HFFc6 (cell line): ENCODE data around the gene PIGN. TPM values are rescaled to one million over a fixed set of nuclear protein-coding genes. Genes with fewer than 3 reads are reported as not detected.

Experiments used
- DNase-seq: peaks from one replicate; pipeline ENCODE4 v3.0.0-alpha.2; 2018
- H3K27ac Mint-ChIP-seq: 2 replicates; pipeline ENCODE4 v1.8.0; 2020; ENCODE audit warnings: mild to moderate bottlenecking, mixed read lengths
- H3K27me3 Mint-ChIP-seq: 2 replicates; pipeline ENCODE4 v1.8.0; 2021; ENCODE audit warnings: mild to moderate bottlenecking, moderate library complexity, mixed read lengths; ENCODE audit not compliant: insufficient read depth
- H3K36me3 Mint-ChIP-seq: 2 replicates; pipeline ENCODE4 v1.8.0; 2021; ENCODE audit warnings: low read depth, mixed read lengths
- H3K4me1 Mint-ChIP-seq: 2 replicates; pipeline ENCODE4 v1.8.0; 2020; ENCODE audit warnings: low read depth, mixed read lengths
- H3K4me3 Mint-ChIP-seq: 2 replicates; pipeline ENCODE4 v1.8.0; 2020; ENCODE audit warnings: mild to moderate bottlenecking, moderate library complexity, mixed read lengths
- H3K9me3 Mint-ChIP-seq: 2 replicates; pipeline ENCODE4 v1.8.0; 2020; ENCODE audit warnings: mild to moderate bottlenecking, mixed read lengths
- total RNA-seq, 6 experiments: library from RNA; stranded (reverse); fragmentation: NEBNext Ultra II Directional; extraction: Animal tissue kit (Norgen Biotek cat#: 25700); gene quantifications; 2 replicates in 1 of 6; 3 replicates in 5 of 6; pipeline ENCODE4 v1.2.3, GENCODE V29; 2021
- TF ChIP-seq, protein P1 (sequence below): fragments of 200-600 bp; sonication (generic); IDR thresholded peaks from 2 replicates; pipeline ENCODE4 v1.5.0; 2021; ENCODE audit warnings: antibody characterized with exemption, mild to moderate bottlenecking

The PIGN gene
- total RNA-seq, 6 experiments from 2014 or later: 21.0 to 25.9 (median 24.7) TPM

GRCh38 chr18:62151068-62151771, 35.6 kb downstream of the PIGN start:
- Mint-ChIP-seq H3K4me1 (no peaks in the 10 kb centered on the region), H3K36me3 (no peaks in the 10 kb centered on the region), H3K27ac (no peak overlapping the region), H3K4me3 (no peak overlapping the region), H3K27me3 (no peaks in the 10 kb centered on the region), H3K9me3 (no peaks in the 10 kb centered on the region)
- TF ChIP-seq, protein P1, sequence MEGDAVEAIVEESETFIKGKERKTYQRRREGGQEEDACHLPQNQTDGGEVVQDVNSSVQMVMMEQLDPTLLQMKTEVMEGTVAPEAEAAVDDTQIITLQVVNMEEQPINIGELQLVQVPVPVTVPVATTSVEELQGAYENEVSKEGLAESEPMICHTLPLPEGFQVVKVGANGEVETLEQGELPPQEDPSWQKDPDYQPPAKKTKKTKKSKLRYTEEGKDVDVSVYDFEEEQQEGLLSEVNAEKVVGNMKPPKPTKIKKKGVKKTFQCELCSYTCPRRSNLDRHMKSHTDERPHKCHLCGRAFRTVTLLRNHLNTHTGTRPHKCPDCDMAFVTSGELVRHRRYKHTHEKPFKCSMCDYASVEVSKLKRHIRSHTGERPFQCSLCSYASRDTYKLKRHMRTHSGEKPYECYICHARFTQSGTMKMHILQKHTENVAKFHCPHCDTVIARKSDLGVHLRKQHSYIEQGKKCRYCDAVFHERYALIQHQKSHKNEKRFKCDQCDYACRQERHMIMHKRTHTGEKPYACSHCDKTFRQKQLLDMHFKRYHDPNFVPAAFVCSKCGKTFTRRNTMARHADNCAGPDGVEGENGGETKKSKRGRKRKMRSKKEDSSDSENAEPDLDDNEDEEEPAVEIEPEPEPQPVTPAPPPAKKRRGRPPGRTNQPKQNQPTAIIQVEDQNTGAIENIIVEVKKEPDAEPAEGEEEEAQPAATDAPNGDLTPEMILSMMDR: no peak
- DNase-seq: no peak

GRCh38 chr18:62144338-62144737, 42.5 kb downstream of the PIGN start:
- TF ChIP-seq, protein P1: no peak
- H3K27ac Mint-ChIP-seq: no peak overlapping the region
- H3K27me3 Mint-ChIP-seq: no peaks in the 10 kb centered on the region
- no peaks in the 10 kb centered on the region for H3K9me3 Mint-ChIP-seq
- 0 out of 2 replicates have a peak, but pooled peaks cover 5% of the 10 kb centered on the region for H3K36me3 Mint-ChIP-seq
- H3K4me3 Mint-ChIP-seq: no peak overlapping the region
- no peaks in the 10 kb centered on the region for H3K4me1 Mint-ChIP-seq
- no peak for DNase-seq

DNA sequence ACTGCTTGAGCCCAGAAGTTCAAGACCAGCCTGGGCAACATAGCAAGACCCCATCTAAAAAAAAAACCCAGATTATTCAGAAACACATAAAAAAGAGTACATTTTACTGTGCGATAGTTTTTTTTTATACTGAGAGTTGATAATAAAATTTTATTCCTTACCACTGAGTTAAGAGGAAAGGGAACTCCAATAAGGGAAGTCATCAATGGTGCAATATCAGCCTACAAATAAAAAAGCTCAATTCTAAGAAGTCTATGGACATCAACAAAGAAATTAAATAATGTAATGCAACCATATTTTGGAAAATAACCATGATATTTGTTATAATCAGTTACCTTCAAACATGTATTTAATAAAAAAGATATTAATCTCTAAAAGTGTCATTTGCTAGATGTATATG, 46.6 kb downstream of the PIGN start:
- DNase-seq: no peak
- TF ChIP-seq, protein P1: no peak
- H3K27me3 Mint-ChIP-seq: no peaks in the 10 kb centered on the region
- H3K27ac Mint-ChIP-seq: no peak overlapping the region
- peaks cover 5% of the 10 kb centered on the region; the same call in 1 of the 2 replicates for H3K36me3 Mint-ChIP-seq
- H3K4me3 Mint-ChIP-seq: no peak overlapping the region
- H3K9me3 Mint-ChIP-seq: no peaks in the 10 kb centered on the region
- no peaks in the 10 kb centered on the region for H3K4me1 Mint-ChIP-seq

GRCh38 chr18:62138461-62139235, 48.2 kb downstream of the PIGN start:
- H3K36me3 Mint-ChIP-seq: no peaks in the 10 kb centered on the region; the same call in 1 of the 2 replicates
- no peaks in the 10 kb centered on the region for H3K9me3 Mint-ChIP-seq
- DNase-seq: no peak
- H3K27me3 Mint-ChIP-seq: no peaks in the 10 kb centered on the region
- TF ChIP-seq, protein P1: no peak
- no peak overlapping the region for H3K4me3 Mint-ChIP-seq
- H3K27ac Mint-ChIP-seq: no peak overlapping the region
- H3K4me1 Mint-ChIP-seq: no peaks in the 10 kb centered on the region

GRCh38 chr18:62131301-62131909, 55.5 kb downstream of the PIGN start:
- peak; percentile 52 for DNase-seq
- H3K4me1 Mint-ChIP-seq: peaks cover 49% of the 10 kb centered on the region
- no peaks in the 10 kb centered on the region for H3K27me3 Mint-ChIP-seq
- 0 out of 2 replicates have a peak overlapping the region, but pooled peaks have one; percentile 4 for H3K4me3 Mint-ChIP-seq
- H3K27ac Mint-ChIP-seq: peak overlapping the region; percentile 12; the same call in 1 of the 2 replicates
- H3K36me3 Mint-ChIP-seq: peaks cover 8% of the 10 kb centered on the region; the same call in 1 of the 2 replicates
- TF ChIP-seq, protein P1: peak; percentile 96
- H3K9me3 Mint-ChIP-seq: no peaks in the 10 kb centered on the region
